Loucy (cell line): ENCODE measurements around the gene ADRM1.

Experiments used
- H2AFZ ChIP-seq: fragments of 200-600 bp; sonication (generic); 2 replicates; pipeline ENCODE4 v1.6.0; 2016; ENCODE audit warnings: antibody characterized with exemption, mild to moderate bottlenecking, low read length, moderate library complexity
- H3F3A ChIP-seq: fragments of 200-600 bp; 2 replicates; pipeline ENCODE4 v1.6.0; 2016; ENCODE audit warnings: antibody characterized with exemption, low read depth, mild to moderate bottlenecking
- H3K27me3 ChIP-seq: fragments of 200-600 bp; sonication (generic); 2 replicates; pipeline ENCODE4 v1.6.1; 2014; ENCODE audit warnings: low read length, mild to moderate bottlenecking; ENCODE audit not compliant: insufficient read depth, poor library complexity, severe bottlenecking
- H3K36me3 ChIP-seq: fragments of 200-600 bp; sonication (generic); 2 replicates; pipeline ENCODE4 v1.6.1; 2016; ENCODE audit warnings: low read length; ENCODE audit not compliant: insufficient read depth
- H3K4me1 ChIP-seq: fragments of 200-600 bp; sonication (generic); 2 replicates; pipeline ENCODE4 v1.5.1; 2014; ENCODE audit warnings: low read length, mild to moderate bottlenecking; ENCODE audit not compliant: insufficient read depth, poor library complexity, severe bottlenecking
- H3K4me2 ChIP-seq: fragments of 200-600 bp; sonication (generic); 2 replicates; pipeline ENCODE4 v1.6.0; 2014; ENCODE audit warnings: antibody characterized with exemption, low read length, low read depth, mild to moderate bottlenecking; ENCODE audit not compliant: poor library complexity, severe bottlenecking
- H3K4me3 ChIP-seq: fragments of 200-600 bp; sonication (generic); 2 replicates; pipeline ENCODE4 v1.5.1; 2014; ENCODE audit warnings: low read length, mild to moderate bottlenecking, mixed read lengths; ENCODE audit not compliant: poor library complexity, severe bottlenecking
- H3K79me2 ChIP-seq: fragments of 200-600 bp; sonication (generic); 2 replicates; pipeline ENCODE4 v1.6.1; 2014; ENCODE audit warnings: low read length; ENCODE audit not compliant: insufficient read depth
- H3K9ac ChIP-seq: fragments of 200-600 bp; sonication (generic); 2 replicates; pipeline ENCODE4 v1.6.0; 2014; ENCODE audit warnings: mild to moderate bottlenecking, low read depth, low read length, moderate library complexity; ENCODE audit not compliant: poor library complexity, severe bottlenecking
- H3K9me2 ChIP-seq: fragments of 200-600 bp; sonication (generic); replicated peaks from 2 replicates; pipeline ENCODE4 v1.6.1; 2016; ENCODE audit warnings: low read depth, low read length, mixed read lengths
- H3K9me3 ChIP-seq: fragments of 200-600 bp; sonication (generic); 2 replicates; pipeline ENCODE4 v1.6.1; 2014; ENCODE audit warnings: mild to moderate bottlenecking, antibody characterized with exemption, low read length, low read depth; ENCODE audit not compliant: insufficient read depth
- H4K20me1 ChIP-seq: fragments of 200-600 bp; sonication (generic); 2 replicates; pipeline ENCODE4 v1.6.0; 2014; ENCODE audit warnings: antibody characterized with exemption, low read length, mild to moderate bottlenecking; ENCODE audit not compliant: insufficient read depth, poor library complexity, severe bottlenecking
- EZH2phosphoT487 ChIP-seq: fragments of 200-600 bp; IDR thresholded peaks from 2 replicates; pipeline ENCODE4 v1.6.1; 2018; ENCODE audit warnings: antibody characterized with exemption, mild to moderate bottlenecking, moderate library complexity, borderline replicate concordance
- TF ChIP-seq, protein P1 (sequence below): fragments of 200-600 bp; sonication (generic); conservative IDR thresholded peaks from 2 replicates; pipeline ENCODE4 v1.5.1; 2014; ENCODE audit warnings: mild to moderate bottlenecking, antibody characterized with exemption, low read length

ADRM1 gene

GRCh38 chr20:62280303-62280702 lies 22.5 kb upstream of the ADRM1 start:
- Histone ChIP-seq H3K4me3 (no peak overlapping the region), H3K9ac (no peak overlapping the region), H3K9me2 (no peaks in the 10 kb centered on the region), H3K4me2 (no peak overlapping the region), H2AFZ (no peak overlapping the region), H3K9me3 (no peaks in the 10 kb centered on the region), H3K79me2 (no peaks in the 10 kb centered on the region), H3K4me1 (no peaks in the 10 kb centered on the region), H3K36me3 (peaks cover 80% of the 10 kb centered on the region; the same call in 1 of the 2 replicates), H3F3A (no peaks in the 10 kb centered on the region), H4K20me1 (no peaks in the 10 kb centered on the region), H3K27me3 (no peaks in the 10 kb centered on the region)
- TF ChIP-seq, protein P1, sequence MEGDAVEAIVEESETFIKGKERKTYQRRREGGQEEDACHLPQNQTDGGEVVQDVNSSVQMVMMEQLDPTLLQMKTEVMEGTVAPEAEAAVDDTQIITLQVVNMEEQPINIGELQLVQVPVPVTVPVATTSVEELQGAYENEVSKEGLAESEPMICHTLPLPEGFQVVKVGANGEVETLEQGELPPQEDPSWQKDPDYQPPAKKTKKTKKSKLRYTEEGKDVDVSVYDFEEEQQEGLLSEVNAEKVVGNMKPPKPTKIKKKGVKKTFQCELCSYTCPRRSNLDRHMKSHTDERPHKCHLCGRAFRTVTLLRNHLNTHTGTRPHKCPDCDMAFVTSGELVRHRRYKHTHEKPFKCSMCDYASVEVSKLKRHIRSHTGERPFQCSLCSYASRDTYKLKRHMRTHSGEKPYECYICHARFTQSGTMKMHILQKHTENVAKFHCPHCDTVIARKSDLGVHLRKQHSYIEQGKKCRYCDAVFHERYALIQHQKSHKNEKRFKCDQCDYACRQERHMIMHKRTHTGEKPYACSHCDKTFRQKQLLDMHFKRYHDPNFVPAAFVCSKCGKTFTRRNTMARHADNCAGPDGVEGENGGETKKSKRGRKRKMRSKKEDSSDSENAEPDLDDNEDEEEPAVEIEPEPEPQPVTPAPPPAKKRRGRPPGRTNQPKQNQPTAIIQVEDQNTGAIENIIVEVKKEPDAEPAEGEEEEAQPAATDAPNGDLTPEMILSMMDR, result no peak
- no peak for TF ChIP-seq EZH2phosphoT487

DNA sequence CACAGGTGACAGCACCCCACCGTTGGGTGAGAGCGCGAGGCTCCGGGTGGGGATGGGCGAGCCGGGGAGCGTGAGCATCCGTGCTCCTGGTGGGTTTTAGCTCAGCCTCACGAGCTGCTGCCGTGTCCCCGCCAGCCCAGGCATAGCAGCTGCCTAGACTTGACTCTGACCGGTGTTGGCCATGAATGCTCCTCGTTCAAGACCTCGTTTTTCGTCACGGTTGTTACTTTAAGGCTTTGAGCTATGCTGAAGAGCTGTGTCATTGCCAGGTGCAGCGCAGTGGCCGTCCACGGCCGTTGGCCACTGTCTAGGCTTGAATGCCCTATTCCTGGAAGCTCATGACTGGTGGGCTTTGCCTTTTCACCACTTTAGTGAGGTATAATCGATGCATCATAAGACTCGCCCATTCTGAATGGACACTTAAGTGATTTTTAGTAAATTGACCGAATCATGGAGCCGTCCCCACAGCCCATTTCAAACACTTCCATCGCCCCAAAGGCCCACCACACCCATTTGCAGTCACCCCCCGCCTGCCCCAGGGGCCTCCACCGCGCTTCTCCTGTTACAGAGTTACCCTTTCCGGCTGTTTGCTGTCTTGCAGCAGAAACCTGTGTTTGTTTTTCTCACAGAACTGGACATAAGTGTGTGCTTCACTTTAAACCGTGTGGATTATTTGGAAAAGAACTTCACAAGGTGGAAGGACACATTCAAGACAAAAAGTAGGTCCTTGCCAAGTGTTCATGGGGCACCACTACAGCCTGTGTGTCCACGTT lies 21.4 kb upstream of the ADRM1 start:
- Histone ChIP-seq H3K9ac (no peak overlapping the region), H3K4me2 (no peak overlapping the region), H3K36me3 (peaks cover 83% of the 10 kb centered on the region; the same call in 1 of the 2 replicates), H3K79me2 (no peaks in the 10 kb centered on the region), H2AFZ (no peak overlapping the region), H3K9me2 (no peaks in the 10 kb centered on the region), H3K27me3 (no peaks in the 10 kb centered on the region), H3F3A (no peaks in the 10 kb centered on the region), H3K4me1 (no peaks in the 10 kb centered on the region), H4K20me1 (no peaks in the 10 kb centered on the region), H3K4me3 (no peak overlapping the region), H3K9me3 (no peaks in the 10 kb centered on the region)
- TF ChIP-seq, protein P1, result no peak
- TF ChIP-seq EZH2phosphoT487, result no peak

DNA sequence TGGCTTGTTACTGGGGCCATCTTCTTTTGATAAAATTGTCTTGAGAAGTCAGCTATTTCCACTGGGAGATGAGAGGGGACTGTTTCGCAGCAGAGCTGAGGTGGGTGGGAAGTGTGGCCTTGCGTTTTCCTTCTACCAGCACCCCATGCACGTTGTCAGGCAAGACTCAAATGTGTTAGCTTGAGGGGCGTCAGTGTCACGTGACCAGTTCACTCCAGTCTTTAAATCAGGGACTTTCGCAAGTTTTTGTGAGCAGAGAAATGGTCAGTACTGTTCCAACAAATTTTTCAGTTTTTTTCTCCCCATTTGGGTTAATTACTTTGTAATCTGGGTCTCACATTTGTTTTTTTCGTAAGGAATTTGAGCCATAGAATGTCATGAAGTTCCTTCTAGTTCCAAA lies 20.7 kb upstream of the ADRM1 start:
- H3K9me2 ChIP-seq, result no peaks in the 10 kb centered on the region
- H3K4me1 ChIP-seq, result no peaks in the 10 kb centered on the region
- TF ChIP-seq, protein P1, result no peak
- no peak for TF ChIP-seq EZH2phosphoT487
- H3K79me2 ChIP-seq, result no peaks in the 10 kb centered on the region
- no peak overlapping the region for H3K4me3 ChIP-seq
- H3K9me3 ChIP-seq, result no peaks in the 10 kb centered on the region
- H4K20me1 ChIP-seq, result no peaks in the 10 kb centered on the region
- no peak overlapping the region for H2AFZ ChIP-seq
- H3K9ac ChIP-seq, result no peak overlapping the region
- no peaks in the 10 kb centered on the region for H3K27me3 ChIP-seq
- no peak overlapping the region for H3K4me2 ChIP-seq
- H3F3A ChIP-seq, result no peaks in the 10 kb centered on the region
- peaks cover 84% of the 10 kb centered on the region; the same call in 1 of the 2 replicates for H3K36me3 ChIP-seq
